Ectodermal cell (in vitro differentiated cells): ENCODE results near the gene DOK3.

Experiments used
- H3K27ac ChIP-seq: 2 replicates; pipeline ENCODE4 v1.7.0; 2013; ENCODE audit warnings: mild to moderate bottlenecking, low read depth, low read length; ENCODE audit not compliant: insufficient read depth, poor library complexity, severe bottlenecking
- H3K27me3 ChIP-seq: 2 replicates; pipeline ENCODE4 v1.7.0; 2013; ENCODE audit warnings: mild to moderate bottlenecking, low read length; ENCODE audit not compliant: insufficient read depth, control insufficient read depth, poor library complexity, severe bottlenecking
- H3K36me3 ChIP-seq: one replicate; pipeline ENCODE4 v1.7.0; 2013; ENCODE audit warnings: low read length; ENCODE audit not compliant: control insufficient read depth, insufficient read depth
- H3K4me1 ChIP-seq: one replicate; pipeline ENCODE4 v1.7.0; 2013; ENCODE audit warnings: low read length; ENCODE audit not compliant: control insufficient read depth, insufficient read depth
- H3K4me3 ChIP-seq: 2 replicates; pipeline ENCODE4 v1.7.0; 2013; ENCODE audit warnings: low read depth, low read length, control low read depth; ENCODE audit not compliant: insufficient read depth
- H3K9me3 ChIP-seq: 2 replicates; pipeline ENCODE4 v1.7.0; 2013; ENCODE audit warnings: mild to moderate bottlenecking, low read length, moderate library complexity; ENCODE audit not compliant: control insufficient read depth
- WGBS, 2 experiments: methylation state at CpG; one replicate each; pipeline ENCODE4 v1.1.7; 2013; ENCODE audit warnings: missing lambda C conversion rate in 2 of 2; 5-methylcytosine and 5-hydroxymethylcytosine counted together

The DOK3 gene

GRCh38 chr5:177497292-177498012, 12.2 kb downstream of the DOK3 start, which contains the start of gene PDLIM7:
PDLIM7 (minus strand) TSS chr5:177497604; CDS start chr5:177496512, 1,092 bp downstream.
- peaks cover 9% of the 10 kb centered on the region for H3K36me3 ChIP-seq
- H3K27me3 ChIP-seq, result peaks cover 22% of the 10 kb centered on the region
- no peaks in the 10 kb centered on the region for H3K9me3 ChIP-seq
- peak within 1 kb of the TSS; percentile 94 for H3K27ac ChIP-seq
- H3K4me1 ChIP-seq, result peaks cover 32% of the 10 kb centered on the region
- WGBS, 2 experiments, result 0% methylated on average over 73 of the region's 73 CpGs
- peak within 1 kb of the TSS; percentile 86 for H3K4me3 ChIP-seq

- Histone ChIP-seq H3K4me1 (peaks cover 31% of the 10 kb centered on the region), H3K36me3 (peaks cover 15% of the 10 kb centered on the region), H3K9me3 (no peaks in the 10 kb centered on the region), H3K27ac (peak overlapping the region; percentile 94), H3K27me3 (peaks cover 22% of the 10 kb centered on the region), H3K4me3 (peak overlapping the region; percentile 86)
- 1% methylated on average over 29 of the region's 29 CpGs for WGBS, 2 experiments
These were observed 12.8 kb downstream of the DOK3 start for GRCh38 chr5:177496727-177497291.

- 11 to 14% methylated on average over 12 of the region's 12 CpGs for WGBS, 2 experiments
These were observed 13.4 kb downstream of the DOK3 start for GRCh38 chr5:177496070-177496726.

GRCh38 chr5:177495243-177496060, 14.2 kb downstream of the DOK3 start:
- Histone ChIP-seq H3K4me3 (peak overlapping the region; percentile 86), H3K27me3 (peaks cover 22% of the 10 kb centered on the region), H3K4me1 (peaks cover 31% of the 10 kb centered on the region), H3K27ac (peak overlapping the region; percentile 94), H3K36me3 (peaks cover 16% of the 10 kb centered on the region), H3K9me3 (no peaks in the 10 kb centered on the region)
- 49 to 50% methylated on average over 14 of the region's 14 CpGs for WGBS, 2 experiments

More at GRCh38 chr5:177496070-177496726, 13.4 kb downstream of the DOK3 start:
- Histone ChIP-seq H3K4me1 (peaks cover 32% of the 10 kb centered on the region), H3K4me3 (peak overlapping the region; percentile 86), H3K27ac (peak overlapping the region; percentile 94), H3K36me3 (peaks cover 15% of the 10 kb centered on the region), H3K9me3 (no peaks in the 10 kb centered on the region), H3K27me3 (peaks cover 22% of the 10 kb centered on the region)

- Histone ChIP-seq H3K36me3 (peaks cover 25% of the 10 kb centered on the region), H3K4me1 (peaks cover 30% of the 10 kb centered on the region), H3K9me3 (no peaks in the 10 kb centered on the region), H3K27me3 (peaks cover 20% of the 10 kb centered on the region), H3K4me3 (peak overlapping the region; percentile 32), H3K27ac (peak overlapping the region; percentile 94)
- 72% methylated on average over 11 of the region's 11 CpGs for WGBS, 2 experiments
These were observed 15.1 kb downstream of the DOK3 start for GRCh38 chr5:177494346-177495195.

GRCh38 chr5:177493795-177494345, 15.8 kb downstream of the DOK3 start:
- Histone ChIP-seq H3K4me3 (no peak overlapping the region), H3K36me3 (peaks cover 32% of the 10 kb centered on the region), H3K4me1 (peaks cover 30% of the 10 kb centered on the region)

GRCh38 chr5:177492841-177493240, 16.8 kb downstream of the DOK3 start:
- peaks cover 30% of the 10 kb centered on the region for H3K4me1 ChIP-seq
- H3K36me3 ChIP-seq, result peaks cover 41% of the 10 kb centered on the region
- H3K9me3 ChIP-seq, result no peaks in the 10 kb centered on the region
- H3K27me3 ChIP-seq, result peaks cover 3% of the 10 kb centered on the region
- peak overlapping the region; percentile 8 for H3K27ac ChIP-seq
- H3K4me3 ChIP-seq, result no peak overlapping the region
- 93 to 95% methylated on average over 7 of the region's 7 CpGs for WGBS, 2 experiments

More at GRCh38 chr5:177493795-177494345, 15.8 kb downstream of the DOK3 start:
- Histone ChIP-seq H3K27me3 (peaks cover 13% of the 10 kb centered on the region), H3K27ac (peak overlapping the region; percentile 57), H3K9me3 (no peaks in the 10 kb centered on the region)
- WGBS, 2 experiments, result 92 to 94% methylated on average over 5 of the region's 5 CpGs

- WGBS, 2 experiments, result 94 to 95% methylated on average over 53 to 54 of the region's 54 CpGs
These were observed 17.5 kb downstream of the DOK3 start for GRCh38 chr5:177491983-177492746.

More at GRCh38 chr5:177491983-177492746, 17.5 kb downstream of the DOK3 start:
- peaks cover 30% of the 10 kb centered on the region for H3K4me1 ChIP-seq
- H3K36me3 ChIP-seq, result peaks cover 48% of the 10 kb centered on the region
- H3K9me3 ChIP-seq, result no peaks in the 10 kb centered on the region
- peak overlapping the region; percentile 8 for H3K27ac ChIP-seq
- H3K27me3 ChIP-seq, result no peaks in the 10 kb centered on the region
- H3K4me3 ChIP-seq, result no peak overlapping the region
